SW480 (cell line): Measurements from ENCODE around the gene FAM186B.

Experiments used
- DNase-seq: peaks from one replicate; pipeline ENCODE4 v3.0.0-alpha.2; 2016; ENCODE audit warnings: low spot score

The FAM186B gene

DNA sequence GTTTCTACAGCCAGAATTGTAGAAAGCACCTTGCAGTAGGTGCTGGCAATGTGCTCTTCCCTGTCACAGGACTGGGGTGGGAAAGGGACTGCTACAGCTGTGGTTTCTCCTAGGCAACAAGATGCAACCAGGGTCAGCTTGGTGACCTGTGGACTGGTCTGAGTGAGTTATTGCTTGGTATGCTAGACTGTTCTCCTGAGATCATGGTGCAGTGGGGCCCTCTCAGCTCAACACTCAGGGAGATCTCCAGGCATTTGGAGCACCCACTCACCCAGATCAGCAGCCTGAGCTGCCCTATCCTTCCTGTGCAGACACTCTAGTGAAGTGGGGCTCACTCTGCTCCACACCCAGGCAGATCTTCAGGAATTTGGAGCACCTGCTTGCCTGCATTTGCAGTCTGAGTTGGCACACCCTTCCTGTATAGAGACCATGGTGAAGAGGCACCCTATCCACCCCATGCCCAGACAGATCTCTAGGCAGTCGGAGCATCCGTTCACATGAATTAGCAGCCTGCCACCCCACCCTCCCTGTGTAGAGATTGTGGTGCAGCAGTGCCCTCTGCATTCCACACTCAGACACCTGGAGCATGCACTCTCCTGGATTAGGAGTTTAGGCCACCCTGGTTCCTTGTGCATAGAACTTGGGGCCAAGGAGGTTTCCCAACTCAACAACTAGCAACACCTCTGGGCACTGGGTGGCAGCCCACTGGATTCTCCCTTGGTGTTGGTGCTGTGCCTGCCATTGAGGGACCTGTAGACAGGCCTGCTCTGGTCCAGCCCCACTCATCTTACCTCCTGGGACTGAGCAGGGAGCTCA, 3.8 kb upstream of the FAM186B start:
- DNase-seq: no peak

DNA sequence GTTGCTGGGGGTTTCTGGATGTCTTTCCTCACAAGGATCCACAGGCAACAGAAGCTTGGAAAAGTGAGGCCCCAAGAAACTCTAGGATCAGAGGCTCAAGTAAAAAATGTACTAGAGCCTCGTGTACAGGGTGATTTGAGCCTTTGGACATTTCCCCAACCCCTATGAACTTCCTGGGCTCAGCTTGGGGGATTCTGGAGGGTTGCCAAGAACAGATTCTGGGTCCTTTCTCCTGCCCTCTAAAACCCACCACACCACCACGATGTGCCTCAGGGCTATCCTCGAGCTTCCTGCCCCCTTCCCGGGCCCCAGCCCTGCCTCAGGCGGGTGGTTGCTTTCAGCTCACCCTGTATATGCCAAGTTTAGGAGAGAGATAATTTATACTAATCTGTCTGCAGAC, 583 bp downstream of the FAM186B start:
- no peak for DNase-seq

DNA sequence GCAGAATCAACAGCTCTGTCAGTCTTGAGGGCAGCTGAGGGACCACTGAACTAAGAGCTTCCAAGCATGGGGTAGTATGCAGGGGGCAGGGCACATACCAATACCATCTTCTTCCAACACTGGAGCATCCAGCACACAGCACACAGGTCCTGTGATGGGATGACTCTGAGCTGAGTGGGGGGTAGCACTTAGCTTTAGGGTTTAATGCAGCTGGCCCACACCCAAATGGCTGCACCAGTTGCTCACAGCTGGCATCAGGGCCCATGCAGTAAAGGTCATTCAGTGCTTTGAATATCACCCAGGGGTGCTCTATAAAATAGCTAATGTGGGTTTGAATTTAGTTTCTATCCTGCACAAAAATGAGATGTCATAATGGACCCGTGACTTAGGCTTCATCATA, 1.7 kb downstream of the FAM186B start:
- DNase-seq: no peak

DNA sequence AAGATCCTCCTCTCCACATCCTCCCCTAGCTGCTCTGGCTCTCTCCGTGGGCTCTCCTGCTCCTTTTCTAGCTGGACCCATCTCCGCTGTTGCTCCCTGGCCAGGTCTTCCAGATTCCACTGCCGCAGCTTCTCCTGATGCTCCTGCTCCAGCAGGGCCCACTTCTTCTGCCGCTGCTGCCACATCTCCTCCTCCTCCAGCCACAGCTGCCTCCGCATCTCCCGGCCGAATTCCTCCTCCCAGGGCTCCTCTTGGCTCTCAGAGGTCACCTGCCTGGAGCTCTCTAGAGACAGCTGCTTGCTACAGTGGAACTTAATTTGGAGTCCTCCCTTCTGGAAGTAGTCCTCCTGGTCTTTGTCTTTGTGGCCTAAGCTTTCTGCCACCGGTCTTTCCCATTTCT, 5.5 kb downstream of the FAM186B start:
- DNase-seq: no peak

DNA sequence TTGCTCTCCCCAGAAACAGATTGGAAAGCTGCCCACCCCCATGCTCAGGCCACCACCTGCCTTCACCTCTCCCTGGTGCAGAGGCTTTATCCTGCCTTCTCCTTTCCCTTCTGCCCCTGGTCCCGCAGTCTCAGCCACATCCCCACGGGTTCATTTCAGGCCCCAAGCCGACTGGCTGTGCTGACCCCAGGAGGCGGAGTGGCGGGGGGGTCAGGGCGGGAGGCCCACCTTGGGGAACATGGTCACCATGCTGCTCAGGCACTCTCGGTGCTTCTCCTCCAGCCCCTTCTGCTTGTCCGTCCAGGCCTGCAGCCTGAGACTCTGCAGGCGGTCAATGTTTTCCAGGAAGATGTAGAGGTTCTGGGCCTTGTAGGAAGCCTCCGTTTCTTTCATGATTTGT, 6.9 kb downstream of the FAM186B start:
- no peak for DNase-seq

DNA sequence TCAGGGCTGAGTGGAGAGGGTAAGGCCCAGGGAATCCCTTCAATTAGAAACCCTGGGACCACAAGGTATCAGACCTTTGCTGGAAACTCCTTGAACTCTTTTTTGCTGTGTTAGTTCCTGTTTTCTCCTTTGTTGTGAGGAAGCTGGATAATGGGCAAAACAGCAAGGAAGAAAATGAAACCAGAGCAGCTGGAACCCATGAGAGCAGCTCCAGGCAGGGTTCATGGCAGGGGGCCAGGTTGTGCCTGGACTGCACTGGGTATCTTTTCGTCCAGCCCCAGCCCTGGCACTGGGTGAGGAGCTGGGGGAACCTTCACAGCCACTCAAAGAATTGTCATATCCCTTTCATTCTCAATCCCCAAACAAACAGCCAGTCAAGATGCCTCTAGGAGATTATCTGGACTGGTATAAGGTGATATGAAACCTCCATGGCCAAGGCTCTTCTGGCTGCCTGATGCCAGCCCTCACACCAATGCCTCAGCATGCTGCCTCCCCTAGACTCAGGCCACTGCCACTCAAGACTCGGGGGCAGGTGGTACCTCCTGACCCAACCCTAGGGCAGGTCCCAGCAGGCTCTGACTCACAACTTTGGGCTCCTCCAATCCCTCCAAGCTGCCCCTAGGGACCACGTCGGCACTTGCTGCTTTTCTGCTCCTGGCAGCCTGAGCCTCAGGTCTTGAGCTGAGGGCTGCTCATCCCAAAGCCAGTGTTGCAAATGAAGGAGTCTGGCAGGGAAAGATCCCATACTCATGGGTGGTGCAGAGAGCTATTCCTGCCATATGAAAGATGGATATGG, 16.5 kb downstream of the FAM186B start:
- no peak for DNase-seq

DNA sequence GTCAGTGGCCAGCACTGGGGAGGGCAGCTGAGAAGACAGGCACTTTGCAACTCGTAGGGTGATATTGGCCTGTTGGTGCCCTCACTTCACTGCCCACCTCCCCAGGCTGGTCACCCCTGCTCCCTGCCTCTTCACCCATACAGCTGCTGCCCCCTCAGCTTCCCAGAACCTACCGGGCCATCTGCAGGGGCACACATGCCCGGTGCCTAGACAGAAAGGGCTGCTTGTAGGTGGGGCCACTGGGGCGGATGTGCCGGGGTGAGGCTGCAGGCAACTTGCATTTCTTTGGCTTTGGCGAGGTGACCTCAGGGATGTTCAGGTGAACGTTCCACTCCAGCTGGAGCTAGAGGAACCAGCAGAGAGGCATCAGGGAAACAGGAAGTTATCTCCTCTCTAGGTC, 17.2 kb downstream of the FAM186B start:
- DNase-seq: no peak

DNA sequence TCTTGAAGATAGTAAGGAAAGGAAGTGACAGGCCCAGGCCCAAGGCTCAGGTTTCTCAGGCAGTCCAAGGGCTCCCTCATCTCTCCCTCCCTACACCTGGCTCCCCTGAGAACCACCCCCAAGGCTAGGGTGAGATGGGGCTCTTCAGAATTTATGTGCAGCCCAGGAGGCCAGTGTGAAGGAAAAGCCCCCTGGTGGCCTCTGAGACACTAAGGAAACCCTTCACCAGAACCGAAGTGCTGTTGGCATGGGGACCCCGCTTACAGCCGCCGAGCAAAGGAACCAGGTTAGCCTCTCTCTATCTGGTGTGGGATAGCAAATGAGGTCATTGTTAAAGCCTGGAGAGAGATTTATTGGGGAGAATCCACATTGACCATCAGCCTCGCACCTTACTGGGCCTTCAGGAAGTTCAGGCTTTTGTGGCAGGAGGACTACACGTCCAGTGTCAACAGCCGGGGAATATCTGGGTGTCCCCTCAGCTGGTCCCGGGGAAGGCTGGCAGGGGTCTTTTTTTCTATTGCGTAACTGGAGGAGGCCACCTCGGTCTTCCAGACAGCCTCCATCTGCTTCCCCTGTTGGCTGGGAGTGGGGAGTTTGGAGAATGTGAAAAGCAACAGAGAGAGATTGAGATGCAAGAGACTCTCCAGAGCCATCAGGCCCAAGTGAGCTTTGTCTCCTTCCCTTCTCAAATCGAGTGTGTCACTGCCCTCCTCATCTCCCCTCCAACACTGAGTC, 18.1 kb downstream of the FAM186B start:
- DNase-seq: no peak

DNA sequence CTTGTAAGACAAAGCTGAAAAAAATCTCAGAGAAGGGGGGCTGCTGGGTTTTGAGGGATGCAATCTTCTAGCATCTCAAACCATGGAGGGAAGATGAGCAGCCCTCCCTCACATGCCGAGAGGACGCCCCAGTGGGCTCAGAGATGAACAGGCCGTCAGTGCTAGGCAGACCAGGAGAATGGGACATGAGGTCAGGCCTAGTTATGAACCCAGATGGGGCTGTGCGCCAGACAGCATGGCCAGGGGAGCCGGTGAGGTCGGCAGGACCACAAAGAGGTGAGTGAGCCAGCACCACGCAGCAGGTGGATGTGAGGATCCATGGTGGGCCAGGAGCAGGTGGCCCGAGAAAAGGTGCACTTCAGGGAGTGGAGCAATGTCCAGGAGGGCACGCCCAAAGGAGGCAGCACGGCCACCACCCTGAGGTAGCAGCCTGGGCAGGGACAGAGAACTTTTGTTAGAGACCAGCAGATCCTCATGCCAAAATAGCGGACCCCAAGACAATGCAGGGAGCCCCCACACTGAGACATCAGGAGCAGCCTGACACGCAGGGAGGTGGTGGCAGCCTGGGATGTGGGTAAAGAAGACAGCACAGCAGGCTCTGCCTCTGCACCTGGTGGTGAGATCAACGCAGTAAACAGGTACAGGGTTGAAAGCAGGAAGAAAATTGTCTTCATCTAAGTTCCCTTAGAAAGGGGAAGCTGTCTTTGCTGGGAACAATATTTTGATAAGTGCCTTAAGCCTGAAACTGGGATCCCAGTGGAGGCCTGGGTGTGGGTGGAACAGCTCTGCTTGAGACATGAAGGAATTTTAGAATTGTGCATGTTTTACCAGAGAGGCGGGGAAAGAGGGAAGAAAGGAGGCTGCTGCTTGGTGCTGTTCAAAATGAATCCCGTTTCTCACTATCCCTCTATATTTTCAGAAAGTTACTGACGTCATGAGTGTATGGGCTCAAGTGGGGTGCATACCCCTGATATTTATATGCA, 19.7 kb downstream of the FAM186B start:
- DNase-seq: no peak

DNA sequence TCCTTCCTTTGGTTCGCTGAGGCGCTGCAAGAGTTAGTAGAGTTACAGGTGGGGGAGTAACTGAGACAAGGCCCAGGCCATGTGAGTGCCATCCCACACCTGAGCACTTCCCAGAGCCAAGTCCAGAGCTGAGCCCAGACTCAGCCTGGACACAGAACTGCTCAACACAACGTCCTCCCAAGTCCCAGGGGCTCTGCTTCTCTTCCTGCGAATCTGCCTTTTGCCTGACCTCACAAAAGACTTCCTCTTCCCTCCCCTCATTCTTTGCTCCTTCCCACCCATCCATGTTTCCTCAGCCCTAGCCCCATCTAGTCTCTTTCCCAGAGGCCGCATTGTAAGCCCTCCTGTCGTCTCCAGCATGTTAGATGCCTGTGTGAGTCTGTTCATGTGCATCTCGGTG, 20.8 kb downstream of the FAM186B start:
- DNase-seq: no peak

DNA sequence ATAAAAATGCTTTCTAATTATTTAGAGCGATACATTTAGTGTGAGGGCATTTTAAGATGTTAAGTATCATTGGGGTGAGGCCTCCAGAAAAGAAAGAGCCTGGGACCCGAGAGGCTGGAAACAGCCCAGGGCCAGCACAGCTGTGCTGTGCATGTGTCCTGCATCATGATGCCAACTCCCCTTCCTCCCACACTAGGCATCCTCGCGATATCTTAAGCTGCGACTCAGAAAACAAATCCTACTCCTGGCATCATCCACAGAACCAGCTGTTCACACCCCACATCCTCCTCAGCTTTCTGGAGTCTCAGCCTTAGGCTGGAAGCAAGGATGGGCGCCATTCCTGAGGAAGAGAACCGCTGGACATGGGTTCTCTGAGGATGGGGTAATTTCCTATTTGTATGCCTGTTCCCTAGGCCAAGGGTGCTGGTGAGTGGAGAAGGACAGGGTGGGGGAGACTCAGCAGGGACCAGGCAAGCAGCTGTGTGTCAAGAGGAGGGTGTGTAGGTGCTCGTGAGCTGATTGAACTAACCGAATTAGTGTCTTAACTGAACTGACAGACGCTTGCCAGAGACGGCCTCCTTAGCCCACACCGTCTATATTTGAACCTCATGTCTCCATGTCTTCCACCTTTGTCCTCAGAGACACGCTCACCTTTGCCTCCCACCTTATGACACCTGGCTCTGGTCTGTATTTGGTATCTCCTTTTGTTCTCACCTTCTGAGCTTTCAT, 21.9 kb downstream of the FAM186B start:
- no peak for DNase-seq

DNA sequence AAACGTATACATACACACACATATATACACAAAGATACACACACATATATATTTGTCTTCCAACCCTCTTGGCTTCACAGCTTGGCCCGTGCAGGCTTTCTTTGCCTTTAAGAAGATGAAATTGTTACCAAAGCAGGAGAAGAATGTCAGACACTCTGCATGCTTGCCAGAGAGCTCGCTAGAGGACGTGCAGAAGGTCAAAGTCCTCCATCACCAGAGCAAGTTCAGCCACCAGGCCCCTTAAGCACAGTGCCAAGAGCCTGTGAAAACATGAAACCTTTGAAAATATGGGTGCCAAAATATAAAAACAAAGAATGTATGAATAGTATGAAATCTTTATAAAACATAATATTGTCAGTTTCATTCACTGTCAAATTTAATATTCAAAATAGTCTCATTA, 22.6 kb downstream of the FAM186B start:
- no peak for DNase-seq

DNA sequence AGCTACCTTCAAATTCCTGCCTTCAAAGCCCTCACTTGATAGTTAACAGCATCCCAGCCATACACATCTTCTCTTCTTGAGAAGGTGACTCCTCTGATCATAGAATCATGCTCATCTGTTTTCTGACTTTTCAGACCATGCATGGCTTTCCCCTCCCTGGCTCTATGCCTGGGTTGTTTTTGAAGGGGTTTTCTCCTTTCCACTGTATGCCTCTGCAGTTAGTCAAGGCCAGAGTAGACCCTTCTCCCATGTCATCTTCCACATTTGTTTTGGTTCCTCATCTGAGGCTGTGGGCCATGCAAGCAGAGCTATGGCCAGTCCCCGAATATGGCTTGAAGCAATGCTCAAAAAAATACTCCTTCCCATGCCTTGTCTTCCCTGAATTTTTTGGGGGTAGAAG, 23.2 kb downstream of the FAM186B start:
- DNase-seq: no peak

DNA sequence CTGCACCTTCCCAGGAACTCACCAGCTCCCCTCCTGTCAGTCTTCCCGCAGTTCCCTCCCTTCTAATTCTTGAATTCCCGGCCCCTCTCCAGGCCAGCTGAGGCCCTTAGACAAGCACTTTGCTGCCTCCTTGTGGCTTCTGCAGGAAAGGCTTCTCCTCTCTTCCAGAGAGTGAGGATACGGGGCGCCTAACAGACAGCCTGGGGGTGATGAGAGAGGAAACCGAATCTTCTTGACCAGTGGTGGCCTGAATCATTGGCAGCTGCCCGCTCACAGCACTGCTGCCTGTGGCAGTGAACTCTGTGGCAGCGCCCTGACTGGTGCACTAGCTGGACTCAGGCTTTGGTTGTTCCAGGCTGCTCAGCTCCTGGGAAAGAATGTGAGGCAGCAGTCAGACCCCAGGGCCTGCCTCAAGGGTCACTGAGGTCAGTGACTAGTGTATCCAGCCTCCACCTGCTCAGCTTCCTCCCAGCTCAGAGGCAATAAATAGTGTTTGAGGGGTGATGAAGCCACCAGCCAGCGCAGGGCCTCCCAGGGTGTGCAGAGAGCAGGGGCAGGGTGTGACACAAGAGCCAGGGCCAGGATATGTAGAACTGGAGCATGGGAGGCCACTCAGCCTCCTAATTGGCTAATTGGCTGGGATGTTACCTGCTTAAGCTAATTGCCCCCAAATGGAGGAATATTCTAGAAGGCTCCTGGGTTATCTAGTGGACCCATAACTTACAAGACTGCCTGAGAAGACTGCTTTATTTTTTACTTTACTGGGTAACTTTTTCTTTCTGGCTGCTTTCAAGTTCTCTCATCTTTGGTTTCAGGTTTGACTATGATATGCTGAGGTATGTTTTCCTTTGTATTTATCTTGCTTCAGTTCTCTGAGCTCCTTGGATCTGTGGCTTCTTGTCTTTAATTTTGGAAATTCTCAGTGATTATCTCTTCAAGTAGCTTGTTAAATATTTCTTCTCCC, 24.6 kb downstream of the FAM186B start:
- DNase-seq: peak; percentile 77

DNA sequence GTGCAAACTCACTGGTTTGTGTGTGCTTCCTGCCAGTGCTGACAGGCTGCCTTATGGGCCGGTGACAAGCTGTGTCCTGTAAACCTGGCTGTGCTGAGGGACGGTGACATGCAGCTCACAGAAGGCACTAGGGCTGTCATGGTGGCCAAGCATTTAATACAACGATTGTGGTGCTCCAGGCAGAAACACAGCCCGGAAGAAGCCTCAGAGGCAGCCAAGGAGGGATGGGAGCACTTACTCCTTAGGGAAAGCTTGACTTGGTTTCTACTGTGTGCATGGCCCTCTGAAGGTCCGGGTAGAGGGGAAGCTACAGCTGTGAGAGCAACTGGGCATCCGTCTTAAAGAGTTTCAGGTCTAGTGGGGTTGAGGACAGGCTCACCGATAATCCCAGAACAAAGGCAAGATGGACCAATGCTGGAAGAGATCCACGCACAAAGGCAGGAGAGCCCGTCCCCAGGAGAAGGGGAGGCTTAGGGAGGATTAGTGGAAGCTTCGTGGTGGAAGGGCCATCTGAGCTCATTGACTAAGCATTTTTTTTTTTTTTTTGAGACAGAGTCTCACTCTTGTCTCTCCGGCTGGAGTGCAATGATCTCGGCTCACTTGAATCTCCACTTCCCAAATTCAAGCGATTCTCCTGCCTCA, 26.8 kb downstream of the FAM186B start:
- no peak for DNase-seq

DNA sequence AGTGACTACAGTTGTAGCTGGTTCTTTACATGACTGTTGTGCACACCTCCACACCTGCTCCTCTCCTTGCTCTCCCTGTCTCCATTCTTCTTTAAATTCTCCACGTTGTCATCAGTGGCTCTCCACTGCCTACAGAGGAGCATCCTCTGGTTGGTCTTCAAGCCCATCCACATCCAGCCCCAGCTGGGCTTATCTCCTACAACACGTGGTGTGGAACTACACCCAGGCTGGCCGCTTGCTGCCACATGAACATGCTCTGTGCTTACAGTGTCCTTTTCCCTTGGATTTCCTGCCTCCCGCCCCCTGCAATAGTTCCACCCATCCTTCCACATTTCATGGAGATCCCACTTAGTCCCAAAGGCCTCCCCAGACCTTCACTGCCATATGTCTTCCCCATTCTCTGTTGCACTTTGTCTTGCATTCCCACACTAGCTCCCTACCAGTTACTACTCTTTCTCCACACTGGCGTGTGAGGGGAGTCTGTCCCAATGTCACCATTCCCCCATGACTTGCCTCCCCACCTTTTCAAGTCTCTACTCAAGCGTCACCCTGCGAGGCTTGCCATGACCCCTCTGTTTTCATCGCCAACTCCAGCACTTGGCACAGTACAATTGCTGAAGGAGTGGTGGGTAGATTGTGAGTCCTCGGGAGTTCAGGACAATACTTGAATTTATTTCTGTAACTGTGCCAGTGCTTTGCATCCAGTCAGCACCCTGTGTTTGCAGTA, 27.7 kb downstream of the FAM186B start:
- DNase-seq: no peak

DNA sequence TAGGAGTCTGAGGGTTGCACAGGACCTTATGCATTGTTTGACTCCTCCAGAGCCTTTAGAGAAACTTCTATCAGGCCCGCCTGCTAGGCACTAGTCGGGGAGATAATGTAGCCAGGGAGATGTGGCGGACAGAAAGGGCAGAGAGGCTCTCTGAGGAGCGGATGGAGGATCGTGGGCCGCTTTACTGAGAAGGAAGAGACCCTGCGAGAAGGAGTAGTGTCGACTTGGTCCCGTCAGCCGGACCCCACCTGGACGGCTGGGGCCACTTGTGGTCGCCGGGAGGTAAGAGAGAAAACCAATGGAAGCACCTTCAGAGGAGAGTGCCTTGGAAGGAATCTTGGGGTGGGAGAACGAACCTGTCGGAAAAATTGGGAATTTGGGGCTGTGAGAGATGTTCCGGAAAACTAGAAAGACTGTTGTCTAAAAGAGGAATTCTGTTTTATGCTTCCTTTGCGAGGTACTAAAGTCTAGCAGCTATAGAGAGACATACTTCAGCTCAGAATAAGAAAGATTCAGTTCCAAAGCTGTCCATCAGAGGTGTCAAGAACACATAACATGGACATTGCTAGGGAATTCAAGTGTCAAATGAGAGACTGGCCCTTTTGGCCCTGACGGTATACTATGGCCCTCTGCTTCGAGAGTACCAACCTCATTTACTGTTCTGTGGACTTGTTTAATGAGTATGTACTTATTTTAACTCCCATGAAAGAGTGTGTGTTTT, 36.8 kb downstream of the FAM186B start:
- DNase-seq: peak; percentile 46
